Mucosa of stomach (tissue), 1 donor: ENCODE measurements around the gene TMCO1.
"Not testable (repeated sequence)": the region's sequence is repeated elsewhere in the genome, so short reads cannot be mapped to it uniquely, and the experiment has no call there.

Source experiments
- H3K27me3 ChIP-seq: one replicate; pipeline ENCODE4 v1.7.0; 2013; ENCODE audit warnings: mild to moderate bottlenecking, low read length; ENCODE audit not compliant: control insufficient read depth, insufficient read depth
- H3K36me3 ChIP-seq: one replicate; pipeline ENCODE4 v1.7.0; 2013; ENCODE audit warnings: low read length; ENCODE audit not compliant: control insufficient read depth, insufficient read depth
- H3K4me1 ChIP-seq: one replicate; pipeline ENCODE4 v1.7.0; 2013; ENCODE audit warnings: mild to moderate bottlenecking, low read length; ENCODE audit not compliant: control insufficient read depth, insufficient read depth
- H3K4me3 ChIP-seq: one replicate; pipeline ENCODE4 v1.7.0; 2013; ENCODE audit warnings: low read length
- H3K9ac ChIP-seq: one replicate; pipeline ENCODE4 v1.7.0; 2013; ENCODE audit warnings: mild to moderate bottlenecking, low read length, moderate library complexity
- H3K9me3 ChIP-seq: one replicate; pipeline ENCODE4 v1.7.0; 2013; ENCODE audit warnings: mild to moderate bottlenecking, low read length, moderate library complexity; ENCODE audit not compliant: control insufficient read depth
- donor health status: Pancreatic carcinoma.

TMCO1 gene

GRCh38 chr1:165773324-165773965 is 4.8 kb upstream of the TMCO1 start:
- Histone ChIP-seq H3K4me3 (no peak overlapping the region), H3K9me3 (no peaks in the 10 kb centered on the region), H3K36me3 (no peaks in the 10 kb centered on the region), H3K27me3 (no peaks in the 10 kb centered on the region), H3K4me1 (peaks cover 11% of the 10 kb centered on the region), H3K9ac (no peak overlapping the region)

GRCh38 chr1:165772739-165773138 is 4.1 kb upstream of the TMCO1 start:
- Histone ChIP-seq H3K27me3 (no peaks in the 10 kb centered on the region), H3K9ac (no peak overlapping the region), H3K4me3 (no peak overlapping the region), H3K36me3 (no peaks in the 10 kb centered on the region), H3K9me3 (no peaks in the 10 kb centered on the region), H3K4me1 (peaks cover 16% of the 10 kb centered on the region)

DNA sequence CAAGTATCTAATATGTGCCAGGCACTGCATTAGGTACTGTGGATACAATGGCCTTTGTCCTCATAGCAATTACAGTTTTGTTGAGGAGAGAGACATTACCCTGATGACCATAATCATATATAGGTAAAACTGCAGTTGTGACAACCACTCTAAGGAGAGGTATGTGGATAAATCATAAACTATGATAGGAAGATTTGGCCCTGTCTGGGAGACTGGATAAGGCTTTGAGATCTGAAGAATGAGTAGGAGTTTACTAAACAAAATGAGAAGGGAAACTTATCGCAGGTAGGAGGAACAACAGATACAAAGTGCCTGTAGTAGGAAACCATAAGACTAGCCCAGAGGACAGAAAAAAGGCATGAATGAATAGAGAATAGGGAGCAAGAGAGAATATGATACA is 4.4 kb downstream of the TMCO1 start:
- no peaks in the 10 kb centered on the region for H3K9me3 ChIP-seq
- no peak overlapping the region for H3K9ac ChIP-seq
- no peaks in the 10 kb centered on the region for H3K36me3 ChIP-seq
- no peaks in the 10 kb centered on the region for H3K27me3 ChIP-seq
- H3K4me1 ChIP-seq: peaks cover 14% of the 10 kb centered on the region
- H3K4me3 ChIP-seq: no peak overlapping the region

- no peaks in the 10 kb centered on the region for H3K27me3 ChIP-seq
- no peaks in the 10 kb centered on the region for H3K36me3 ChIP-seq
- H3K9me3 ChIP-seq: no peaks in the 10 kb centered on the region
- H3K4me1 ChIP-seq: peaks cover 12% of the 10 kb centered on the region
- no peak overlapping the region for H3K4me3 ChIP-seq
- no peak overlapping the region for H3K9ac ChIP-seq
These were observed 5.2 kb downstream of the TMCO1 start for GRCh38 chr1:165763442-165763841.

- Histone ChIP-seq H3K4me3 (no peak overlapping the region), H3K9ac (no peak overlapping the region), H3K4me1 (peaks cover 8% of the 10 kb centered on the region), H3K9me3 (no peaks in the 10 kb centered on the region), H3K36me3 (no peaks in the 10 kb centered on the region), H3K27me3 (no peaks in the 10 kb centered on the region)
These were observed 5.9 kb downstream of the TMCO1 start for GRCh38 chr1:165762725-165763124.

DNA sequence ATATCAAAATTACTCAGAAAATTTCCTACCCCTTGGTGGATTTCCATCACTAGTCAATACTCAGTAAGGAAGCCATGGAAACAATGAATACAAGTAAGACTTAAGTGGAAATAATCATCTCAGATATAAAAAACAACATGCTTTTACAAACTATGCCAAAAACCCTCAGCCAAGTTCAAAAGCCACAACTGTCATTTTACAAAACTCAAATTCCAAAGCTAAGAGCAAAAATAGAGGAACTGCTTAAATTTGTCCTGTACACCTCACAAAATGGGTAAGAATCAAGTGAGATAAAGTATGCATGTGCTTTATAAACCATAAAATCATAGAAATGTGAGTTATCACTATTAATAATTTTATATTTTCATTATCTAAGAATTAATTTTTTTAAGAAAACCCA is 9.6 kb downstream of the TMCO1 start:
- no peak overlapping the region for H3K9ac ChIP-seq
- H3K36me3 ChIP-seq: no peaks in the 10 kb centered on the region
- no peaks in the 10 kb centered on the region for H3K4me1 ChIP-seq
- H3K9me3 ChIP-seq: no peaks in the 10 kb centered on the region
- no peak overlapping the region for H3K4me3 ChIP-seq
- no peaks in the 10 kb centered on the region for H3K27me3 ChIP-seq

DNA sequence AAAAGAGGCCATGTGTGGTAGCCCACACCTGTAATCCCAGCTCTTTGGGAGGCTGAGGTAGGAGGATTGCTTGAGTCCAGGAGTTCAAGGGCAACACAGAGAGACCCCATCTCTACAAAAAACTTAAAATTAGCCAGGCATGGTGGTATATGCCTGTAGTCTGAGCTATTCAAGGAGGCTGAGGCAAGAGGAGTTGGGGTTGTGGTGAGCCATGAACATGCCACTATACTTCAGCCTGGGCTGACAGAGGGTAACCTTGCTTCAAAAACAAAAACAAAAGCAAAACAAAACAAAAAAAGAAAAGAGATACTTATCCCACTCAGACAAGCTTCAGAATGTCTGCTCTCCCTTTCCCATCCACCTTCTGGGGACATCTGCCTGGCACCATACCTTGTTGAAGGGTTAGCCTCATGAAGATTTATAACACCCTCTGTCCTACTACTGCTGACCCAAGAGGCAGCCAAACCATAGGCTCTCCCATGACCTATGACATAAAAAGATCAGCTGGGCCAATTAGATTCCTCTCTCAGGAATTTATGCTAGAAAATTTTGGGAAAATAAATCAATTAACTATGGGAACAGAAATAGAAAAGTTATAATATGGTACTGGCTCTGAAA is 13.2 kb downstream of the TMCO1 start:
- H3K9ac ChIP-seq: no peak overlapping the region
- no peaks in the 10 kb centered on the region for H3K9me3 ChIP-seq
- H3K36me3 ChIP-seq: no peaks in the 10 kb centered on the region

GRCh38 chr1:165753934-165754333 is 14.7 kb downstream of the TMCO1 start:
- Histone ChIP-seq H3K4me3 (no peak overlapping the region), H3K27me3 (no peaks in the 10 kb centered on the region), H3K9me3 (no peaks in the 10 kb centered on the region), H3K36me3 (no peaks in the 10 kb centered on the region), H3K4me1 (no peaks in the 10 kb centered on the region), H3K9ac (no peak overlapping the region)

More for the DNA sequence above, 13.2 kb downstream of the TMCO1 start:
- H3K4me1 ChIP-seq: no peaks in the 10 kb centered on the region
- H3K27me3 ChIP-seq: no peaks in the 10 kb centered on the region
- no peak overlapping the region for H3K4me3 ChIP-seq

DNA sequence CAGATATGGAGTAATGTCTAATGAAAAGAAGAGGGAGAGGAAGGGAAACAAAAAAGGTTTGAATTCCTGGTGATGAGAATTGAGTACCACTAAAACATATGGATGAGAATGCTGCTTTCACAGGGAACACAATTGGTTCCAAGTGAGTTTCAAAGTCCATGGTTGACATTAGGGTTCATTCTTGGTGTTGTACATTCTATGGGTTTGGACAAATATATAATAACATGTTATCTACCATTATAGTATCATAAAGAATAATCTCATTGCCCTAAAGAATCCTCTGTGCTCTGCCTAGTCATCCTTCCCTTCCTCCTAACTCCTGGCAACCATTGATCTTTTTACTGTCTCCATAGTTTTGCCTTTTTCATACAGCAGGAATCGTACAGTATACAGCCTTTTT is 20.1 kb downstream of the TMCO1 start:
- H3K36me3 ChIP-seq: no peaks in the 10 kb centered on the region
- H3K4me3 ChIP-seq: no peak overlapping the region
- no peaks in the 10 kb centered on the region for H3K4me1 ChIP-seq

DNA sequence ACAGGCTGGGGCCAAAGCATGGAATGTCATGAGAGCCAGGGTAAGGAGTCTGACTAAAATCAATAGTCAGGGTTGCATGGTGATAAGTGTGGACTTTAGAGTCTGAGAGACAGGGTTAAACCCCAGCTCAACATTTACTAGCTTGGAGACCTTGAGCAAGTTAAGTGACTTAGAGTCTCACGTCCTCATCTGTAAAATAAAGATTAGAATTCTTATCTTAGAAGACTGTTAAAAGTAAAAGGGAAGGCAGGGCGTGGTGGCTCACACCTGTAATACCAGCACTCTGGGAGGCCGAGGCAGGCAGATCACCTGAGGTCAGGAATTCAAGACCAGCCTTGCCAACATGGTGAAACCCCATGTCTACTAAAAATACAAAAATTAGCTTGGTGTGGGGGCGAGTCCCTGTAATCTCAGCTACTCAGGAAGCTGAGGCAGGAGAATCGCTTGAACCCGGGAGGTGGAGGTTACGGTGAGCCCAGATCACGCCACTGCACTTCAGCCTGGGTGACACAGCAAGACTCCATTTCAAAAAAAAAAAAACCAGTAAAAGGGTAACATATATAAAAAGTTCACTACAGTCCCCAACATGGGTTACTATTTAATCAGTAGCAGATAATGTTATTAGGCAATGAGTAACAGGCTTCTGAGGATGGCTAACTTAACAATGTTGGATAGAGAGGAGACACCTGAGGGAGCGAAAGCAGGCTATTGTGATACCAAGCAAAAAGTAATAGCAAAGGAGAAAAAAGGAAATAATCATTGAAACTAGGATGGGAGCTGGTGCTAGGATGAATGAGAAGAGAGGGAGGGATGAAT is 20.8 kb downstream of the TMCO1 start:
- H3K4me3 ChIP-seq: no peak overlapping the region
- H3K36me3 ChIP-seq: no peaks in the 10 kb centered on the region
- H3K4me1 ChIP-seq: no peaks in the 10 kb centered on the region
- no peaks in the 10 kb centered on the region for H3K27me3 ChIP-seq
- no peak overlapping the region for H3K9ac ChIP-seq
- no peaks in the 10 kb centered on the region for H3K9me3 ChIP-seq

More for the DNA sequence above, 20.1 kb downstream of the TMCO1 start:
- Histone ChIP-seq H3K9ac (no peak overlapping the region), H3K9me3 (no peaks in the 10 kb centered on the region), H3K27me3 (no peaks in the 10 kb centered on the region)

- not testable (repeated sequence) for H3K9me3 ChIP-seq, H3K4me3 ChIP-seq, H3K36me3 ChIP-seq, H3K9ac ChIP-seq, H3K27me3 ChIP-seq, H3K4me1 ChIP-seq
These were observed 23.8 kb downstream of the TMCO1 start for GRCh38 chr1:165744913-165745312.

DNA sequence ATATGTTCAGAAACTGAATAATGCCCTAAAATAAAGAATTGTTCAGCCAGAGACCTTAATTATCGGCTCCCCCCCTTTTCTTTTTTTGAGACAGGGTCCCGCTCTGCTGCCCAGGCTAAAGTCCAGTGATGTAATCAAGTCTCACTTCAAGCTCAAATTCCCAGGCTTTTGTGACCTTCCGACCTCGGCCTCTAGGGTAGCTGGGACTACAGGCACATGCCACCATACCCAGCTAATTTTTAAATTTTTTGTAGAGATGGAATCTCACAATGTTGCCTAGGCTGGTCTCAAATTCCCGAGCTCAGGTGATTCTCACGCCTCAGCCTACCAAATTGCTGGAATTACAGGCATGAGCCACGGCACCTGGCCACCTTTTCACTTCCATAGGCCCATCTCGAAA is 26.5 kb downstream of the TMCO1 start:
- Histone ChIP-seq H3K9me3 (no peaks in the 10 kb centered on the region), H3K4me3 (no peak overlapping the region), H3K36me3 (peaks cover 7% of the 10 kb centered on the region)

More for the DNA sequence above, 26.5 kb downstream of the TMCO1 start:
- Histone ChIP-seq H3K27me3 (no peaks in the 10 kb centered on the region), H3K9ac (no peak overlapping the region), H3K4me1 (no peaks in the 10 kb centered on the region)
